SK-N-SH treated with all-trans-retinoic acid at 6 μM for 48 hours (cell line): Measurements from ENCODE around the gene IL26.

ENCODE experiments used
- ATAC-seq: fragments of 200-7000 bp; cut with Tn5 transposase; 3 replicates; pipeline ENCODE4 v1.9.1; 2020; ENCODE audit warnings: mild to moderate bottlenecking, moderate library complexity
- ARNTL ChIP-seq: fragments of 450-650 bp; formaldehyde crosslinking; IDR thresholded peaks from 2 replicates; pipeline ENCODE4 v1.5.0; 2020; ENCODE audit warnings: low read depth, mild to moderate bottlenecking, moderate library complexity, borderline replicate concordance
- BACH2 ChIP-seq: fragments of 250-450 bp; sonication (Bioruptor Pico); IDR thresholded peaks from 2 replicates; pipeline ENCODE4 v1.9.0; 2021; ENCODE audit warnings: mild to moderate bottlenecking, borderline replicate concordance
- CSDC2 ChIP-seq: fragments of 250-450 bp; sonication (Bioruptor Pico); IDR thresholded peaks from 2 replicates; pipeline ENCODE4 v1.5.0; 2020; ENCODE audit warnings: mild to moderate bottlenecking, moderate library complexity
- CSRNP3 ChIP-seq: fragments of 250-450 bp; sonication (Bioruptor Pico); IDR thresholded peaks from 2 replicates; pipeline ENCODE4 v1.5.1; 2021; ENCODE audit warnings: mild to moderate bottlenecking, moderate library complexity
- ESRRG ChIP-seq: fragments of 250-450 bp; sonication (Bioruptor Pico); IDR thresholded peaks from 2 replicates; pipeline ENCODE4 v1.6.1; 2021; ENCODE audit warnings: mild to moderate bottlenecking
- GLIS3 ChIP-seq: fragments of 250-450 bp; sonication (Bioruptor Pico); IDR thresholded peaks from 2 replicates; pipeline ENCODE4 v1.5.0; 2020; ENCODE audit warnings: mild to moderate bottlenecking, moderate library complexity
- ISL1 ChIP-seq: fragments of 250-450 bp; sonication (Bioruptor Pico); IDR thresholded peaks from 2 replicates; pipeline ENCODE4 v2.1.2; 2022; ENCODE audit warnings: mild to moderate bottlenecking, moderate library complexity
- OSR1 ChIP-seq: fragments of 250-450 bp; sonication (Bioruptor Pico); IDR thresholded peaks from 2 replicates; pipeline ENCODE4 v1.8.0; 2022; ENCODE audit warnings: moderate library complexity, mild to moderate bottlenecking, inconsistent platforms
- PATZ1 ChIP-seq: fragments of 250-450 bp; sonication (Bioruptor Pico); IDR thresholded peaks from 2 replicates; pipeline ENCODE4 v1.8.0; 2020; ENCODE audit warnings: mild to moderate bottlenecking, moderate library complexity, borderline replicate concordance
- PPARA ChIP-seq: fragments of 250-450 bp; sonication (Bioruptor Pico); IDR thresholded peaks from 2 replicates; pipeline ENCODE4 v1.5.0; 2020; ENCODE audit warnings: mild to moderate bottlenecking, borderline replicate concordance
- RARB ChIP-seq: fragments of 250-450 bp; sonication (Bioruptor Pico); IDR thresholded peaks from 2 replicates; pipeline ENCODE4 v1.8.0; 2021; ENCODE audit warnings: mild to moderate bottlenecking, moderate library complexity
- TCF4 ChIP-seq: fragments of 250-450 bp; sonication (Bioruptor Pico); IDR thresholded peaks from 2 replicates; pipeline ENCODE4 v1.8.0; 2021; ENCODE audit warnings: mild to moderate bottlenecking, moderate library complexity, borderline replicate concordance
- TSHZ2 ChIP-seq: fragments of 250-450 bp; sonication (Bioruptor Pico); IDR thresholded peaks from 2 replicates; pipeline ENCODE4 v1.5.0; 2020; ENCODE audit warnings: mild to moderate bottlenecking, moderate library complexity
- ZC3H10 ChIP-seq: fragments of 250-450 bp; sonication (Bioruptor Pico); IDR thresholded peaks from 2 replicates; pipeline ENCODE4 v1.5.1; 2021; ENCODE audit warnings: mild to moderate bottlenecking, moderate library complexity
- ZFP3 ChIP-seq: fragments of 250-450 bp; sonication (Bioruptor Pico); IDR thresholded peaks from 2 replicates; pipeline ENCODE4 v1.5.0; 2020; ENCODE audit warnings: mild to moderate bottlenecking, moderate library complexity
- ZFP30 ChIP-seq: fragments of 450-650 bp; formaldehyde crosslinking; IDR thresholded peaks from 2 replicates; pipeline ENCODE4 v1.5.0; 2022; ENCODE audit warnings: mild to moderate bottlenecking, moderate library complexity
- ZNF565 ChIP-seq: fragments of 450-650 bp; formaldehyde crosslinking; conservative IDR thresholded peaks from 2 replicates; pipeline ENCODE4 v1.5.0; 2020; ENCODE audit warnings: low read depth, mild to moderate bottlenecking, moderate library complexity
- ZNF8 ChIP-seq: fragments of 450-650 bp; formaldehyde crosslinking; IDR thresholded peaks from 2 replicates; pipeline ENCODE4 v1.5.0; 2020; ENCODE audit warnings: mild to moderate bottlenecking, moderate library complexity
- TF ChIP-seq, protein P1 (sequence below): fragments of 250-450 bp; sonication (Bioruptor Pico); IDR thresholded peaks from 2 replicates; pipeline ENCODE4 v1.8.0; 2021; ENCODE audit warnings: low read depth, mild to moderate bottlenecking, moderate library complexity, borderline replicate concordance
- TF ChIP-seq, protein P2 (sequence below): fragments of 250-450 bp; sonication (Bioruptor Pico); IDR thresholded peaks from 2 replicates; pipeline ENCODE4 v1.5.1; 2020; ENCODE audit warnings: low read depth, mild to moderate bottlenecking, moderate library complexity

IL26 gene

DNA sequence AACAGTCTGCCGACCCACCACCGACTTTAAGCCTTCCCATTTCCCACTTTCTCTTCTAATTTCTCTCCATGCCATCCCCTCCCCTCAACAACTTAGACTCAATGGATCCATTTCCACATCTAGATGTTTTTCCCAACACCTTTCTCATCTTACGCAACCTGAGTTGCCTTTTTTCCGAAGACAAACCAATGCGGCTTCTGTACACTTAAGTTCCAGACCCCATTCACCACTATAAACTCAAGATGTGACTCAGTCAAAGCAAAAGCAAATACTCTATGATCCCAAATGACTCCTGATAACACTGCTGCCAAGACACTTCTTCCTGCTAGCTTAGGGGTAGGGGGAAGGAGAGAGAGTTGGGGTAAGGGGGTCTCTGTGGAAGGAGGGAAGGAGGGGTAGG lies 26.5 kb upstream of the IL26 start (continued):
- TF ChIP-seq TSHZ2 (CRISPR knock-in tag): no peak
- no peak for TF ChIP-seq TCF4 (CRISPR knock-in tag)
- no peak for TF ChIP-seq ISL1 (CRISPR knock-in tag)
- no peak for TF ChIP-seq CSDC2 (CRISPR knock-in tag)
- TF ChIP-seq CSRNP3: no peak

DNA sequence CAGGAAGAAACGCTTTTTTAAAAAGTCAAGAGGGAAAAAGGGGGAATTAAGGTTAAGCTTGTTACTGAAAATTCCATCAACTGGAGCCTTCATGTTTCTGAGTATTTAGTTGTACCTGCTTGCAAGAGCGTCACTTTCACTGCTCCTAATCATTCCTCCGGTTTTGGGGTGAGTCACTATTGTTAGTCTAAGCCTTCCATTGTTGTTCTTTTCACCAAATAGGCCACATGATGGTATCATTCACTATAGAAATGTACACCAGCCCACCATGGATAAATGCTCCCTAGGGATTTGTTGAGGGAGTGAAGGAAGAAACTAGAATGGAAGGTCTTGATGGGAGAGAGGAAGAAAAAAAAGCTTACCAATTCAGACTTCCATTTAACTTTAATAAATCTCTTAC lies 24.8 kb upstream of the IL26 start:
- TF ChIP-seq PATZ1 (CRISPR knock-in tag): no peak
- TF ChIP-seq ZFP3: no peak
- TF ChIP-seq TCF4 (CRISPR knock-in tag): no peak
- TF ChIP-seq ZNF565 (CRISPR knock-in tag): no peak
- no peak for TF ChIP-seq ESRRG (CRISPR knock-in tag)
- TF ChIP-seq GLIS3 (CRISPR knock-in tag): no peak
- TF ChIP-seq, protein P1, sequence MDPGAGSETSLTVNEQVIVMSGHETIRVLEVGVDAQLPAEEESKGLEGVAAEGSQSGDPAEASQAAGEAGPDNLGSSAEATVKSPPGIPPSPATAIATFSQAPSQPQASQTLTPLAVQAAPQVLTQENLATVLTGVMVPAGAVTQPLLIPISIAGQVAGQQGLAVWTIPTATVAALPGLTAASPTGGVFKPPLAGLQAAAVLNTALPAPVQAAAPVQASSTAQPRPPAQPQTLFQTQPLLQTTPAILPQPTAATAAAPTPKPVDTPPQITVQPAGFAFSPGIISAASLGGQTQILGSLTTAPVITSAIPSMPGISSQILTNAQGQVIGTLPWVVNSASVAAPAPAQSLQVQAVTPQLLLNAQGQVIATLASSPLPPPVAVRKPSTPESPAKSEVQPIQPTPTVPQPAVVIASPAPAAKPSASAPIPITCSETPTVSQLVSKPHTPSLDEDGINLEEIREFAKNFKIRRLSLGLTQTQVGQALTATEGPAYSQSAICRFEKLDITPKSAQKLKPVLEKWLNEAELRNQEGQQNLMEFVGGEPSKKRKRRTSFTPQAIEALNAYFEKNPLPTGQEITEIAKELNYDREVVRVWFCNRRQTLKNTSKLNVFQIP (CRISPR knock-in tag): no peak
- TF ChIP-seq CSRNP3: no peak
- no peak for TF ChIP-seq OSR1
- no peak for TF ChIP-seq ZC3H10
- no peak for TF ChIP-seq PPARA (CRISPR knock-in tag)
- TF ChIP-seq ZFP30 (CRISPR knock-in tag): no peak
- TF ChIP-seq RARB (CRISPR knock-in tag): no peak
- no peak for TF ChIP-seq ARNTL
- TF ChIP-seq ISL1 (CRISPR knock-in tag): no peak
- no peak for TF ChIP-seq ZNF8 (CRISPR knock-in tag)
- TF ChIP-seq BACH2: no peak
- TF ChIP-seq, protein P2, sequence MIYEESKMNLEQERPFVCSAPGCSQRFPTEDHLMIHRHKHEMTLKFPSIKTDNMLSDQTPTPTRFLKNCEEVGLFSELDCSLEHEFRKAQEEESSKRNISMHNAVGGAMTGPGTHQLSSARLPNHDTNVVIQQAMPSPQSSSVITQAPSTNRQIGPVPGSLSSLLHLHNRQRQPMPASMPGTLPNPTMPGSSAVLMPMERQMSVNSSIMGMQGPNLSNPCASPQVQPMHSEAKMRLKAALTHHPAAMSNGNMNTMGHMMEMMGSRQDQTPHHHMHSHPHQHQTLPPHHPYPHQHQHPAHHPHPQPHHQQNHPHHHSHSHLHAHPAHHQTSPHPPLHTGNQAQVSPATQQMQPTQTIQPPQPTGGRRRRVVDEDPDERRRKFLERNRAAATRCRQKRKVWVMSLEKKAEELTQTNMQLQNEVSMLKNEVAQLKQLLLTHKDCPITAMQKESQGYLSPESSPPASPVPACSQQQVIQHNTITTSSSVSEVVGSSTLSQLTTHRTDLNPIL (CRISPR knock-in tag): no peak
- no peak for TF ChIP-seq CSDC2 (CRISPR knock-in tag)
- TF ChIP-seq, all 23 proteins: peak for 0
- no peak for ATAC-seq

- no peak for TF ChIP-seq ZNF8 (CRISPR knock-in tag)
- no peak for TF ChIP-seq ZFP3
- TF ChIP-seq OSR1: no peak
- no peak for ATAC-seq
Observed at GRCh38 chr12:68247785-68248184, 22.2 kb upstream of the IL26 start.
